CD14-positive monocyte (primary cell): Measurements from ENCODE around the gene HSD3B7. TPM values are rescaled to one million over a fixed set of nuclear protein-coding genes. Genes with fewer than 3 reads are reported as not detected.

Experiments
- DNase-seq, 3 donors: peaks; one replicate each; pipeline ENCODE4 v3.0.0-alpha.2; 2011 to 2022
- H2AFZ ChIP-seq: 2 replicates; pipeline ENCODE4 v1.6.0; 2012; ENCODE audit warnings: mild to moderate bottlenecking, low read depth, low read length, inconsistent platforms; ENCODE audit not compliant: insufficient read depth, poor library complexity, severe bottlenecking
- H3K27ac ChIP-seq, 2 donors: 1 replicate in 1 of 2; 2 replicates in 1 of 2; pipeline ENCODE4 v1.5.1; 2012 to 2013; ENCODE audit warnings: low read length in 2 of 2, control low read depth in 1 of 2, inconsistent platforms in 1 of 2, low read depth in 1 of 2, mild to moderate bottlenecking in 1 of 2
- H3K27me3 ChIP-seq, 2 donors: one replicate each; pipeline versions ENCODE4 v1.6.0 to v1.6.1; 2011 to 2013; ENCODE audit warnings: low read length in 2 of 2; ENCODE audit not compliant: control insufficient read depth in 2 of 2, insufficient read depth in 2 of 2
- H3K36me3 ChIP-seq, 2 donors: replicated peaks in 1 of 2; 1 replicate in 1 of 2; 2 replicates in 1 of 2; pipeline versions ENCODE4 v1.5.1 to v1.6.1; 2012 to 2013; ENCODE audit warnings: low read length in 2 of 2, control low read depth in 1 of 2, inconsistent platforms in 1 of 2, mild to moderate bottlenecking in 1 of 2; ENCODE audit not compliant: insufficient read depth in 2 of 2, control insufficient read depth in 1 of 2
- H3K4me1 ChIP-seq, 2 donors: 1 replicate in 1 of 2; 2 replicates in 1 of 2; pipeline versions ENCODE4 v1.5.1 to v1.6.1; 2012 to 2013; ENCODE audit warnings: low read length in 2 of 2, control low read depth in 1 of 2, inconsistent platforms in 1 of 2, mild to moderate bottlenecking in 1 of 2, moderate library complexity in 1 of 2; ENCODE audit not compliant: insufficient read depth in 2 of 2, control insufficient read depth in 1 of 2
- H3K4me2 ChIP-seq: replicated peaks from 2 replicates; pipeline ENCODE3; 2012; ENCODE audit warnings: low read length, moderate library complexity, mild to moderate bottlenecking; ENCODE audit not compliant: poor library complexity, severe bottlenecking; ENCODE audit errors: extremely low read depth
- H3K4me3 ChIP-seq, 3 experiments: fragments of 200-600 bp in 1 of 3; sonication (generic) in 1 of 3; replicated peaks in 1 of 3; 1 replicate in 2 of 3; 2 replicates in 1 of 3; pipeline ENCODE4 v1.5.1; 2011 to 2013; ENCODE audit warnings: low read length in 3 of 3, mild to moderate bottlenecking in 3 of 3, control low read depth in 2 of 3, low read depth in 2 of 3, inconsistent platforms in 1 of 3, moderate library complexity in 1 of 3
- H3K79me2 ChIP-seq: 2 replicates; pipeline ENCODE4 v1.6.0; 2012; ENCODE audit warnings: mild to moderate bottlenecking, control low read depth, inconsistent platforms, low read length, moderate library complexity; ENCODE audit not compliant: insufficient read depth
- H3K9ac ChIP-seq: 2 replicates; pipeline ENCODE4 v1.6.0; 2017; ENCODE audit warnings: low read length, mild to moderate bottlenecking; ENCODE audit not compliant: insufficient read depth, poor library complexity, severe bottlenecking
- H3K9me3 ChIP-seq, 2 donors: replicated peaks in 1 of 2; 1 replicate in 1 of 2; 2 replicates in 1 of 2; pipeline versions ENCODE4 v1.5.1 to v1.6.1; 2012 to 2013; ENCODE audit warnings: low read length in 2 of 2, control low read depth in 1 of 2; ENCODE audit not compliant: control insufficient read depth in 1 of 2, insufficient read depth in 1 of 2
- H4K20me1 ChIP-seq: 2 replicates; pipeline ENCODE4 v1.6.0; 2012; ENCODE audit warnings: mild to moderate bottlenecking, low read length, control low read depth, moderate library complexity; ENCODE audit not compliant: insufficient read depth
- H3K27ac Mint-ChIP-seq, 7 donors: one replicate each; pipeline ENCODE4 v1.8.0; 2020; ENCODE audit warnings: mild to moderate bottlenecking in 7 of 7, mixed read lengths in 7 of 7, moderate library complexity in 6 of 7, inconsistent platforms in 2 of 7
- H3K27me3 Mint-ChIP-seq, 3 donors: one replicate each; pipeline ENCODE4 v1.8.0; 2021 to 2022; ENCODE audit warnings: low read depth in 3 of 3, mild to moderate bottlenecking in 3 of 3, mixed read lengths in 3 of 3, moderate library complexity in 3 of 3, inconsistent platforms in 1 of 3
- H3K36me3 Mint-ChIP-seq, 2 donors: one replicate each; pipeline ENCODE4 v1.8.0; 2020; ENCODE audit warnings: mixed read lengths in 2 of 2, inconsistent platforms in 1 of 2, mild to moderate bottlenecking in 1 of 2
- H3K4me1 Mint-ChIP-seq: one replicate; pipeline ENCODE4 v1.8.0; 2020; ENCODE audit warnings: mild to moderate bottlenecking, mixed read lengths
- H3K4me3 Mint-ChIP-seq, 2 donors: one replicate each; pipeline ENCODE4 v1.8.0; 2020; ENCODE audit warnings: mild to moderate bottlenecking in 2 of 2, mixed read lengths in 2 of 2, moderate library complexity in 1 of 2
- H3K9me3 Mint-ChIP-seq, 7 donors: one replicate each; pipeline ENCODE4 v1.8.0; 2020 to 2022; ENCODE audit warnings: mixed read lengths in 7 of 7, mild to moderate bottlenecking in 6 of 7, moderate library complexity in 6 of 7, inconsistent platforms in 2 of 7
- WGBS: methylation state at CpG from one replicate; pipeline ENCODE4 v1.1.5; 2013; ENCODE audit warnings: missing lambda C conversion rate; ENCODE audit not compliant: insufficient coverage; 5-methylcytosine and 5-hydroxymethylcytosine counted together
- intact Hi-C, 2 donors: fragments of 100-400 bp; cut with micrococcal nuclease; formaldehyde crosslinking; loops; one replicate each; pipeline versions ENCODE4 v1.15.0 to v1.15.1; 2023
- polyA plus RNA-seq, 3 donors: library from polyadenylated mRNA; depleted of rRNA in 1 of 3; unstranded in 2 of 3; stranded (reverse) in 1 of 3; fragments of 300-500 nt in 2 of 3; fragments of >200 nt in 1 of 3; fragmentation: Illumina TruSeq in 2 of 3; gene quantifications; 1 replicate in 2 of 3; 2 replicates in 1 of 3; pipeline ENCODE4 v1.2.3, GENCODE V29; 2012 to 2021
- TF ChIP-seq, protein P1 (sequence below): fragments of 200-600 bp; IDR thresholded peaks from one replicate; pipeline ENCODE4 v1.8.0; 2022; ENCODE audit warnings: antibody characterized with exemption, mild to moderate bottlenecking

The HSD3B7 gene
- polyA plus RNA-seq, 3 donors, result 0.89 to 4.3 (median 2.7) TPM

DNA sequence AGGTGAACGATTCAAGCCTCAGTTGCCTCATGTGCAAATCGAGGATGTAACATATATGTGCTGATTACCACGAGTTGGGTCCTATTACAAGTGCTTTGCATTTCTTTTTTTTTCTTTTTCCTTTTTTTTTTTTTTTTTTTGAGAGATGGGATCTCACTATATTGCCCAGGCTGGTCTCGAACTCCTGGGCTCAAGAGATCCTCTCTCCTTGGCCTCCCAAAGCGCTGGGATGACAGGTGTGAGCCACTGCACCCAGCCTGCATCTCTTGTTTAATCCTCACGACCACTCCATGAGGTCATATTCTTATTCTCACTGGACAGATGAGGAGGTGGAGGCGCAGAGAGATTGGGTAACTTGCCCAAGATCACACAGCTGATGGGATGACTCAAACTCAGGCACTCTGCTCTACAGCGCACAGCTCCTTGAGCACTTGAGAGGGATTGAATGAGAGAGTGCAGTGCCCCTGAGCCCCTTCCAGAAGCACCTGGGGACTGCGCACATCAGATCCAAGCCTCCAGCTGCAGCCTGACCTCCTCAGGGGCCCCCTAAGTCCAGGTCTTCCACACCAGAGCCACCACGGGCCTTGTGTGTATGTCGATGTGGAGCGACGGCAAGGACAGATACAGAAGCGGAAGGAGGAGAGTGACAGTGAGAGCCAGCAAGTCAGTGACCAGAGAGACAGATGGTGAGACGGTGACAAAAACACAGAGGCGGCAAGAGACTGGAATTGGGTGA, 20.5 kb downstream of the HSD3B7 start:
- DNase-seq, result no peak
- H3K9me3 ChIP-seq, result no peaks in the 10 kb centered on the region
- H3K79me2 ChIP-seq, result no peaks in the 10 kb centered on the region
- no peak overlapping the region for H3K4me2 ChIP-seq
- peaks cover 0 to 5% (median 0%) of the 10 kb centered on the region in 7 donors for H3K9me3 Mint-ChIP-seq
- H3K4me3 ChIP-seq, result no peak overlapping the region
- H3K27ac ChIP-seq, result no peak overlapping the region
- no peaks in the 10 kb centered on the region for H3K36me3 ChIP-seq
- H3K4me1 ChIP-seq, result peaks cover 4% of the 10 kb centered on the region in 2 donors
- no peak overlapping the region for H3K4me3 Mint-ChIP-seq
- intact Hi-C loops, result no loop called here
- H2AFZ ChIP-seq, result no peak overlapping the region
- peaks cover 0 to 18% of the 10 kb centered on the region in 2 donors for H3K27me3 ChIP-seq
- TF ChIP-seq, protein P1, sequence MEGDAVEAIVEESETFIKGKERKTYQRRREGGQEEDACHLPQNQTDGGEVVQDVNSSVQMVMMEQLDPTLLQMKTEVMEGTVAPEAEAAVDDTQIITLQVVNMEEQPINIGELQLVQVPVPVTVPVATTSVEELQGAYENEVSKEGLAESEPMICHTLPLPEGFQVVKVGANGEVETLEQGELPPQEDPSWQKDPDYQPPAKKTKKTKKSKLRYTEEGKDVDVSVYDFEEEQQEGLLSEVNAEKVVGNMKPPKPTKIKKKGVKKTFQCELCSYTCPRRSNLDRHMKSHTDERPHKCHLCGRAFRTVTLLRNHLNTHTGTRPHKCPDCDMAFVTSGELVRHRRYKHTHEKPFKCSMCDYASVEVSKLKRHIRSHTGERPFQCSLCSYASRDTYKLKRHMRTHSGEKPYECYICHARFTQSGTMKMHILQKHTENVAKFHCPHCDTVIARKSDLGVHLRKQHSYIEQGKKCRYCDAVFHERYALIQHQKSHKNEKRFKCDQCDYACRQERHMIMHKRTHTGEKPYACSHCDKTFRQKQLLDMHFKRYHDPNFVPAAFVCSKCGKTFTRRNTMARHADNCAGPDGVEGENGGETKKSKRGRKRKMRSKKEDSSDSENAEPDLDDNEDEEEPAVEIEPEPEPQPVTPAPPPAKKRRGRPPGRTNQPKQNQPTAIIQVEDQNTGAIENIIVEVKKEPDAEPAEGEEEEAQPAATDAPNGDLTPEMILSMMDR, result no peak
- 96% methylated on average over 8 of the region's 16 CpGs for WGBS
- H3K4me1 Mint-ChIP-seq, result peaks cover 5% of the 10 kb centered on the region
- H3K27ac Mint-ChIP-seq, result no peak overlapping the region
- peaks cover 0 to 3% of the 10 kb centered on the region in 2 donors for H3K36me3 Mint-ChIP-seq
- peaks cover 25 to 46% (median 27%) of the 10 kb centered on the region in 3 donors for H3K27me3 Mint-ChIP-seq
- no peak overlapping the region for H3K9ac ChIP-seq
- H4K20me1 ChIP-seq, result no peaks in the 10 kb centered on the region

DNA sequence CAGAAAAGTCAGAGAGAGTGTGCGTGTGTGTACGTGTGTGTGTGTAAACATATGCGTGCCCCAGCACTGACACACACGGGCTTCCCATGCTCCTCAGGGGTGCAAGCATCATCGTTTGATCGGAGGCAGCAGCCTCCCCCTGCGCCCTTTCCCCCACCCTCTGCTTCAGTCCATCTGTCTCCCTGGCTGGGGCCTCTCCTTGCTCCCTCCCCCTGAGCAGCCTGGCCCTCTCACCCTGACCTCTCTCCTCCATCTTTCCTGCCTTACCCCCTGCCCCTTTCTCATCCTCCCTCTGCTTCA, 21.0 kb downstream of the HSD3B7 start:
- WGBS, result 76% methylated on average over 7 of the region's 7 CpGs
- Histone ChIP-seq H3K36me3 (no peaks in the 10 kb centered on the region), H3K4me1 (no peaks in the 10 kb centered on the region), H3K27ac (no peak overlapping the region), H3K79me2 (no peaks in the 10 kb centered on the region), H4K20me1 (no peaks in the 10 kb centered on the region), H3K27me3 (peaks cover 4 to 23% of the 10 kb centered on the region in 2 donors), H3K9ac (no peak overlapping the region), H2AFZ (no peak overlapping the region), H3K4me3 (no peak overlapping the region), H3K4me2 (no peak overlapping the region), H3K9me3 (no peaks in the 10 kb centered on the region)
- Mint-ChIP-seq H3K27ac (no peak overlapping the region), H3K4me3 (no peak overlapping the region), H3K27me3 (peaks cover 30 to 51% (median 32%) of the 10 kb centered on the region in 3 donors), H3K36me3 (peaks cover 0 to 5% of the 10 kb centered on the region in 2 donors), H3K4me1 (peaks cover 3% of the 10 kb centered on the region), H3K9me3 (peaks cover 0 to 6% (median 3%) of the 10 kb centered on the region in 7 donors)
- intact Hi-C loops, result no loop called here
- TF ChIP-seq, protein P1, result no peak
- DNase-seq, result no peak
